Activated CD8-positive, alpha-beta T cell treated with anti-CD3 and anti-CD28 coated beads for 36 hours (primary cell): Measurements from ENCODE around the gene ORAI1. TPM values are rescaled to one million over a fixed set of nuclear protein-coding genes. Genes with fewer than 3 reads are reported as not detected.
"Not testable (repeated sequence)": the region's sequence is repeated elsewhere in the genome, so short reads cannot be mapped to it uniquely, and the experiment has no call there.

Source experiments
- ATAC-seq: fragments of 200-7000 bp; cut with Tn5 transposase; one replicate; pipeline ENCODE4 v1.10.0; 2021; ENCODE audit warnings: mild to moderate bottlenecking, moderate library complexity
- CTCF ChIA-PET: fragments of 350-600 bp; sonication (Branson Sonifier 250); formaldehyde crosslinking; loops from one replicate; lab custom pipeline; 2021; ENCODE audit warnings: antibody characterized with exemption; lab: Charles Lee
- POLR2A ChIA-PET: fragments of 350-600 bp; sonication (Branson Sonifier 250); formaldehyde crosslinking; loops from one replicate; lab custom pipeline; 2021; ENCODE audit warnings: antibody characterized with exemption; lab: Charles Lee
- DNase-seq: peaks from one replicate; pipeline ENCODE4 v3.0.0-alpha.2; 2020
- H3K27ac Mint-ChIP-seq: one replicate; pipeline ENCODE4 v1.8.0; 2021; ENCODE audit warnings: mild to moderate bottlenecking, mixed read lengths
- H3K27me3 Mint-ChIP-seq: one replicate; pipeline ENCODE4 v1.8.0; 2021; ENCODE audit warnings: mixed read lengths
- H3K36me3 Mint-ChIP-seq: one replicate; pipeline ENCODE4 v1.8.0; 2021; ENCODE audit warnings: low read depth, mixed read lengths
- H3K4me1 Mint-ChIP-seq: one replicate; pipeline ENCODE4 v1.8.0; 2021; ENCODE audit warnings: low read depth, mixed read lengths
- H3K4me3 Mint-ChIP-seq: one replicate; pipeline ENCODE4 v1.8.0; 2021; ENCODE audit warnings: mild to moderate bottlenecking, moderate library complexity, mixed read lengths
- H3K9me3 Mint-ChIP-seq: one replicate; pipeline ENCODE4 v1.8.0; 2021; ENCODE audit warnings: mixed read lengths
- CTCF ChIP-seq: fragments of 200-600 bp; IDR thresholded peaks from one replicate; pipeline ENCODE4 v1.8.0; 2022; ENCODE audit warnings: antibody characterized with exemption, mild to moderate bottlenecking
- intact Hi-C: fragments of 100-400 bp; cut with micrococcal nuclease; formaldehyde crosslinking; loops from one replicate; pipeline ENCODE4 v1.10.0; 2022
- total RNA-seq, 2 experiments: library from RNA; stranded (reverse); gene quantifications; one replicate each; pipeline ENCODE4 v1.2.3, GENCODE V29; 2021

Gene ORAI1
- total RNA-seq, 2 experiments from 2014 or later: 37.0 to 38.1 TPM

- H3K27ac Mint-ChIP-seq: peak overlapping the region; percentile 97
- CTCF ChIA-PET: interaction anchor here (1.0 to 9.2 kb wide), 13 partner anchors 9 to 166 kb away, joined by 3 to 76 read pairs (median 9); partner anchors contain the start of genes MORN3 and RHOF
- no peak for TF ChIP-seq CTCF
- POLR2A ChIA-PET: interaction anchor here (1.0 to 5.3 kb wide), 19 partner anchors 9 to 173 kb away, joined by 3 to 69 read pairs (median 11); partner anchors contain the start of genes KDM2B and MORN3
- no peaks in the 10 kb centered on the region for H3K9me3 Mint-ChIP-seq
- peaks cover 47% of the 10 kb centered on the region for H3K4me1 Mint-ChIP-seq
- H3K4me3 Mint-ChIP-seq: peak overlapping the region; percentile 94
- DNase-seq (peak; percentile 46), ATAC-seq (peak; percentile 0)
- H3K27me3 Mint-ChIP-seq: no peaks in the 10 kb centered on the region
- intact Hi-C loops: loop anchor here (5.0 to 10.0 kb wide), 4 partner anchors 36 to 123 kb away; no protein-coding TSS in a partner anchor
- peaks cover 48% of the 10 kb centered on the region for H3K36me3 Mint-ChIP-seq
These were observed 1.7 kb downstream of the ORAI1 start for GRCh38 chr12:121628037-121628436.

GRCh38 chr12:121628536-121628935 is 2.2 kb downstream of the ORAI1 start:
- ChIA-PET POLR2A (interaction anchor here (1.3 to 5.3 kb wide), 10 partner anchors 9 to 160 kb away, joined by 3 to 69 read pairs (median 10); partner anchors contain the start of genes KDM2B and MORN3), CTCF (interaction anchor here (1.0 to 5.0 kb wide), 4 partner anchors 15 to 134 kb away, joined by 3 to 76 read pairs (median 14); partner anchors contain the start of gene MORN3)
- Mint-ChIP-seq H3K27me3 (no peaks in the 10 kb centered on the region), H3K4me3 (peak overlapping the region; percentile 94), H3K4me1 (peaks cover 49% of the 10 kb centered on the region), H3K9me3 (no peaks in the 10 kb centered on the region), H3K36me3 (peaks cover 51% of the 10 kb centered on the region), H3K27ac (peak overlapping the region; percentile 97)
- no peak for TF ChIP-seq CTCF
- peak; percentile 35 for DNase-seq
- intact Hi-C loops: loop anchor here (5.0 to 10.0 kb wide), 4 partner anchors 36 to 124 kb away; no protein-coding TSS in a partner anchor
- ATAC-seq: no peak

GRCh38 chr12:121630791-121631355 is 4.5 kb downstream of the ORAI1 start:
- Mint-ChIP-seq H3K36me3 (peaks cover 56% of the 10 kb centered on the region), H3K27ac (peak overlapping the region; percentile 97)

GRCh38 chr12:121632069-121632970 is 6.0 kb downstream of the ORAI1 start:
- no peaks in the 10 kb centered on the region for H3K9me3 Mint-ChIP-seq
- CTCF ChIA-PET: interaction anchor here (0.8 to 1.6 kb wide), 5 partner anchors 36 to 162 kb away, joined by 3 to 7 read pairs (median 3); partner anchors contain the start of genes MORN3 and RHOF
- peak overlapping the region; percentile 97 for H3K27ac Mint-ChIP-seq
- peaks cover 61% of the 10 kb centered on the region for H3K36me3 Mint-ChIP-seq
- intact Hi-C loops: no loop called here
- peaks cover 63% of the 10 kb centered on the region for H3K4me1 Mint-ChIP-seq
- no peak for DNase-seq
- no peaks in the 10 kb centered on the region for H3K27me3 Mint-ChIP-seq
- POLR2A ChIA-PET: interaction anchor here (2.5 kb wide), 1 partner anchor 40 kb away, joined by 9 read pairs; no protein-coding TSS in a partner anchor
- peak overlapping the region; percentile 47 for H3K4me3 Mint-ChIP-seq
- ATAC-seq: no peak
- TF ChIP-seq CTCF: no peak

More at GRCh38 chr12:121630791-121631355, 4.5 kb downstream of the ORAI1 start:
- Mint-ChIP-seq H3K9me3 (no peaks in the 10 kb centered on the region), H3K27me3 (no peaks in the 10 kb centered on the region), H3K4me1 (peaks cover 55% of the 10 kb centered on the region), H3K4me3 (peak overlapping the region; percentile 94)
- ATAC-seq (no peak), DNase-seq (no peak)
- intact Hi-C loops: no loop called here
- ChIA-PET CTCF (interaction anchor here (1.2 to 1.6 kb wide), 3 partner anchors 38 to 163 kb away, joined by 3 to 10 read pairs (median 5); partner anchors contain the start of genes MORN3 and RHOF), POLR2A (interaction anchor here (0.6 to 3.0 kb wide), 7 partner anchors 27 to 345 kb away, joined by 3 to 12 read pairs (median 5); partner anchors contain the start of gene MORN3)
- TF ChIP-seq CTCF: no peak

GRCh38 chr12:121633833-121634196 is 7.5 kb downstream of the ORAI1 start:
- DNase-seq, H3K27ac Mint-ChIP-seq, H3K9me3 Mint-ChIP-seq, intact Hi-C loops, ATAC-seq, POLR2A ChIA-PET, H3K27me3 Mint-ChIP-seq, H3K4me3 Mint-ChIP-seq: not testable (repeated sequence)
- H3K36me3 Mint-ChIP-seq: peaks cover 58% of the 10 kb centered on the region
- CTCF ChIA-PET: interaction anchor here (0.9 to 1.5 kb wide), 2 partner anchors 35 to 49 kb away, joined by 4 to 7 read pairs; partner anchors contain the start of gene MORN3
- H3K4me1 Mint-ChIP-seq: peaks cover 74% of the 10 kb centered on the region
